Upper lobe of right lung (tissue), 1 donor: ENCODE results near the gene SDK2. TPM values are rescaled to one million over a fixed set of nuclear protein-coding genes. Genes with fewer than 3 reads are reported as not detected.

Source experiments
- ATAC-seq: fragments of 200-7000 bp; cut with Tn5 transposase; one replicate; pipeline ENCODE4 v1.9.1; 2020; ENCODE audit warnings: mild to moderate bottlenecking, moderate library complexity
- DNase-seq: peaks from one replicate; pipeline ENCODE4 v3.0.0-alpha.2; 2020
- H3K27ac ChIP-seq: fragments of 200-600 bp; one replicate; pipeline ENCODE4 v1.8.0; 2022
- H3K27me3 ChIP-seq: fragments of 200-600 bp; one replicate; pipeline ENCODE4 v1.8.0; 2022; ENCODE audit warnings: mild to moderate bottlenecking
- H3K36me3 ChIP-seq: fragments of 200-600 bp; one replicate; pipeline ENCODE4 v1.8.0; 2022
- H3K4me1 ChIP-seq: fragments of 200-600 bp; one replicate; pipeline ENCODE4 v1.8.0; 2022
- H3K4me3 ChIP-seq: fragments of 200-600 bp; one replicate; pipeline ENCODE4 v1.8.0; 2022; ENCODE audit warnings: mild to moderate bottlenecking
- H3K9me3 ChIP-seq: fragments of 200-600 bp; one replicate; pipeline ENCODE4 v1.8.0; 2022
- intact Hi-C: fragments of 100-400 bp; cut with DNase I; formaldehyde crosslinking; loops from one replicate; pipeline ENCODE4 v1.11.0; 2022
- total RNA-seq: library from RNA; stranded (reverse); fragmentation: NEBNext Ultra II Directional; extraction: Animal tissue kit (Norgen Biotek cat#: 25700); gene quantifications from one replicate; pipeline ENCODE4 v1.2.1, GENCODE V29; 2021
- TF ChIP-seq, protein P1 (sequence below): fragments of 200-600 bp; IDR thresholded peaks from one replicate; pipeline ENCODE4 v1.8.0; 2022; ENCODE audit warnings: antibody characterized with exemption
- donor health status: DM: no; HTN: yes; CAD: no; lungs with severe emphysema.

Gene SDK2
- total RNA-seq, 1 donor from 2014 or later: 2.3 TPM

DNA sequence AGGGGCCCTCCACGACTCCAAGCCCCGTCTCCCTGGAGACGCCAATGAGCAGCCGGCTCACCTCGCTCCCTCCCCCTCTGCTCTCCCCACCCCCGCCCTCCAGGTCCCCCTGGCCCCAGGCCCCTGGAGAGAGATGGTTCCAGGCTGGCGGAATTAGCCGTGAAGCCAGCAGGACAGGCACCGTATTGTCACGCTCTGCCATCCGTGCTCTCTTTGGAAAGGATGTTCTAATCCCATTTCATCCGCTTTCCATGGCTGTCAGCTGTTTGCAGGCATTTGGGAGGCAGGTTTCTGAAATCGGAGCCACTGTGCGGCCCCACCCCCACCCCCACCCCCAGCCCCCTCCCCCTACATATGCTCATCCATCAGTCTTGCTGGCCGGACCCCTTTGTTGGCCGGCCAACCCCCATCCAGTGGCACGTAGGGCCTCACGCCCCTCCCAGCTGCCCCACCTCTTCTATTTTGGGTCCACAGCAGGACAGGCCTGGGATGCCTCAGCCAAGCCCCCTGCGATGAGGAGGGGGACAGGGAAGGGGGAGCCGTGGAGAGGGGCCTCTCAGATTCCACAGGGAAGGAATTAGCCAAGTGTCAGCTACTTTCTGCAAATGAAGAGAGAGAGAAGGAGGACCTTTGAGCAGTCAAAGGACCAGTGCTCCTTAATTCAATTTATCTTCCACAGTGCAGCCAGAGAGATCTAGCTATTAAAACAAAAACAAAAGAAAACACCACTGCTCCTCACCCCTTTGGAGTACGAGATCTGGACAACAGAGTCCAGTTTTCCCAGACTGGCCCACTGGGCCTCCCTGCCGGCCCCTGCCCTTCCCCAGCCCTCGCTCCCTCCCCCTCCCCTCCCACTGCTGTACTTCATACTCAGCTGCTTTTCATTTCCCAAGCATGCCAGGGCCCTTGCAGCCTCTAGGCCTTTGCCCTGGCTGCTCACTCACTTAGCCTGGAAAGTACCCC, 30.7 kb downstream of the SDK2 start:
- no peak overlapping the region for H3K27ac ChIP-seq

DNA sequence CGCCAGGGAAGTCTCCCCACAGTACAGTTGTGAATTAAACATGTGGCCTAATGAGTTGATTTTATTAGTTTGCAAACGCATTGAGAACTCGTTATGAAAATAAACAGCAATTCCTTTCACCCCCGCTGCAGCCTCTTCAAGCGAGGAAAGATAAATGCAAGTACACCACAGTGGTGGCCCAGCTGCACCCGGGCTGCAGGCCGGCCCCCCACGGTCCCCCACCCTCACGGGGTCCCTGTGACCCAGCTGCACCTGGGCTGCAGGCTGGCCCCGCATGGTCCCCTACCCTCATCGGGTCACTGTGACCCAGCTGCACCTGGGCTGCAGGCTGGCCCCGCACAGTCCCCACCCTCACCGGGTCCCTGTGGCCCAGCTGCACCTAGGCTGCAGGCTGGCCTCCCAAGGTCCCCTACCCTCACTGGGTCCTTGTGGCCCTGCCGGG, 32.2 kb downstream of the SDK2 start:
- TF ChIP-seq, protein P1, sequence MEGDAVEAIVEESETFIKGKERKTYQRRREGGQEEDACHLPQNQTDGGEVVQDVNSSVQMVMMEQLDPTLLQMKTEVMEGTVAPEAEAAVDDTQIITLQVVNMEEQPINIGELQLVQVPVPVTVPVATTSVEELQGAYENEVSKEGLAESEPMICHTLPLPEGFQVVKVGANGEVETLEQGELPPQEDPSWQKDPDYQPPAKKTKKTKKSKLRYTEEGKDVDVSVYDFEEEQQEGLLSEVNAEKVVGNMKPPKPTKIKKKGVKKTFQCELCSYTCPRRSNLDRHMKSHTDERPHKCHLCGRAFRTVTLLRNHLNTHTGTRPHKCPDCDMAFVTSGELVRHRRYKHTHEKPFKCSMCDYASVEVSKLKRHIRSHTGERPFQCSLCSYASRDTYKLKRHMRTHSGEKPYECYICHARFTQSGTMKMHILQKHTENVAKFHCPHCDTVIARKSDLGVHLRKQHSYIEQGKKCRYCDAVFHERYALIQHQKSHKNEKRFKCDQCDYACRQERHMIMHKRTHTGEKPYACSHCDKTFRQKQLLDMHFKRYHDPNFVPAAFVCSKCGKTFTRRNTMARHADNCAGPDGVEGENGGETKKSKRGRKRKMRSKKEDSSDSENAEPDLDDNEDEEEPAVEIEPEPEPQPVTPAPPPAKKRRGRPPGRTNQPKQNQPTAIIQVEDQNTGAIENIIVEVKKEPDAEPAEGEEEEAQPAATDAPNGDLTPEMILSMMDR: no peak
- H3K27me3 ChIP-seq: no peaks in the 10 kb centered on the region
- DNase-seq (no peak), ATAC-seq (no peak)
- H3K27ac ChIP-seq: no peak overlapping the region
- H3K4me1 ChIP-seq: no peaks in the 10 kb centered on the region
- no peaks in the 10 kb centered on the region for H3K9me3 ChIP-seq
- no peaks in the 10 kb centered on the region for H3K36me3 ChIP-seq
- H3K4me3 ChIP-seq: no peak overlapping the region
- intact Hi-C loops: no loop called here

More for the DNA sequence above, 30.7 kb downstream of the SDK2 start:
- Histone ChIP-seq H3K4me1 (no peaks in the 10 kb centered on the region), H3K27me3 (no peaks in the 10 kb centered on the region), H3K4me3 (no peak overlapping the region), H3K36me3 (no peaks in the 10 kb centered on the region), H3K9me3 (no peaks in the 10 kb centered on the region)
- intact Hi-C loops: no loop called here
- TF ChIP-seq, protein P1: no peak
- no peak for DNase-seq
- no peak for ATAC-seq

DNA sequence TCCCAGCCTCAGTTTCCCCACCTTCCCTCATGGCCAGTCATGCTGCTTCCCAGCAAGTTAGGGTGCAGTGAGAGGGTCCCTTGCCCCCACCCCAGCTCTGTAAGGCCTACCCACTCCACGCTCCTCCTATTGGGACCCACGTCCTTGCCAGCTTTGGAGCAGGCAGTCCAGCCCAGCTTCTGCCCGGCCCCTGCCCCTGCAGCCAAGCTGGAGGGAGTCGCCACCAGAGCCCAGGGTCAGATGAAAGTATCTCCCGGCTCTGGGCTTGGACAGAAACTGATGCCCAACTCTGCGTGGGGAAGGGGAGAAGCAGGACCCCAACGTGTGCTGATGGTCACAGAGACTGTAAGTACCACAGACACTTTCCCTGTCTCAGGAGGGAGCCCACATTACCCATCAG, 32.6 kb downstream of the SDK2 start:
- H3K27ac ChIP-seq: no peak overlapping the region
- TF ChIP-seq, protein P1: no peak
- no peak overlapping the region for H3K4me3 ChIP-seq
- DNase-seq (no peak), ATAC-seq (no peak)
- H3K36me3 ChIP-seq: no peaks in the 10 kb centered on the region
- H3K4me1 ChIP-seq: no peaks in the 10 kb centered on the region
- intact Hi-C loops: no loop called here
- H3K9me3 ChIP-seq: no peaks in the 10 kb centered on the region
- no peaks in the 10 kb centered on the region for H3K27me3 ChIP-seq

DNA sequence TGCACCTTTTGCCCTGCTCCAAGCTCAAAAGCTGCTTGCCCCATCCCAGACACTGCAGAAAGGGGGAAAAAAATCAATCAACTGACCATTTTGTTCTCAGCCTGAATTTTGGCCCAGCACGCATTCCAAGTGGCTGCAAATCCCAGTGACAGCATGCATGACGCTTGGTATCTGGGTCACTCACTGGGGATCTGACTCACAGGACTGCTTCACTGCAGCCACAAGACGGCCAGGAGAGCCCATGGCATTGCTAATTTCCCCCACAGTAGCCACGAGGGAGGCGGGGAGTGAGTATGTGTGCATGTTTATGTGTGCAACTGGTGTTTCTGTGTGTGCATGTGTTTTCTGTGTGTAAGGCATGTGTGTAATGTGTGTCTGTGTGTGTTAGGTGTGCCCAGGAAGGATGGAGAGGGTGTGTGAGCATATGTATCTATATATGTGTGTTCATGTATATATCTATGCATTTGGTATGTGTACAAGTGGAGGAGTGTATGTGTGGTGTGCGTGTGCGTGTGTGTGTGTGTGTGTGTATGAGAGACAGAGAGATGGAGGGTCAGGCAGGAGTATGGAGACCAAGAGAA, 33.8 kb downstream of the SDK2 start:
- intact Hi-C loops: no loop called here
- no peak for DNase-seq

DNA sequence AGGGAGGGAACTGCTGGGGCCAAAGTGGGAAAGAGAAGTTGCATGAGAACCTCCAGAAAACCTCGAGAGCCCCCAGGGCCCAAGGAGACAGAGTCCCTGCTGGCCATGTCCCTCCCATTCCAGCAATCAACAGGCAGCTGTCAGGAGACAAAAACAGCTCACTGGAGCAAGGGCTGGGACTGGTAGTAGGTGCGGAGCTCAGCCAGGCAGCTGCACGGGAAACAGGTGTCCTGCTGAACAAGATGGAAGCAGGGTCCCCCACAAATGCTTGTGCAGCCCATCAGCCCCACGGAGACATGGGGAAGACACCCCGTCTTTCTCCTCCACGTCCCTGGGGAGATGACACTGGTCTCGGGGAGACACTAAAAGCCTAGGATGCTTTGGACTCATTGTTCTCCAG, 34.5 kb downstream of the SDK2 start:
- Histone ChIP-seq H3K9me3 (no peaks in the 10 kb centered on the region), H3K4me1 (no peaks in the 10 kb centered on the region), H3K27me3 (no peaks in the 10 kb centered on the region), H3K36me3 (no peaks in the 10 kb centered on the region), H3K27ac (no peak overlapping the region), H3K4me3 (no peak overlapping the region)
- ATAC-seq (no peak), DNase-seq (no peak)
- TF ChIP-seq, protein P1: no peak
- intact Hi-C loops: no loop called here

More for the DNA sequence above, 33.8 kb downstream of the SDK2 start:
- TF ChIP-seq, protein P1: no peak
- Histone ChIP-seq H3K36me3 (no peaks in the 10 kb centered on the region), H3K9me3 (no peaks in the 10 kb centered on the region), H3K27ac (no peak overlapping the region), H3K4me1 (no peaks in the 10 kb centered on the region), H3K27me3 (no peaks in the 10 kb centered on the region), H3K4me3 (no peak overlapping the region)
- no peak for ATAC-seq
